ENCODE data around the gene LFNG.
"Not testable (repeated sequence)": the region's sequence is repeated elsewhere in the genome, so short reads cannot be mapped to it uniquely, and the experiment has no call there.

Gene LFNG

DNA sequence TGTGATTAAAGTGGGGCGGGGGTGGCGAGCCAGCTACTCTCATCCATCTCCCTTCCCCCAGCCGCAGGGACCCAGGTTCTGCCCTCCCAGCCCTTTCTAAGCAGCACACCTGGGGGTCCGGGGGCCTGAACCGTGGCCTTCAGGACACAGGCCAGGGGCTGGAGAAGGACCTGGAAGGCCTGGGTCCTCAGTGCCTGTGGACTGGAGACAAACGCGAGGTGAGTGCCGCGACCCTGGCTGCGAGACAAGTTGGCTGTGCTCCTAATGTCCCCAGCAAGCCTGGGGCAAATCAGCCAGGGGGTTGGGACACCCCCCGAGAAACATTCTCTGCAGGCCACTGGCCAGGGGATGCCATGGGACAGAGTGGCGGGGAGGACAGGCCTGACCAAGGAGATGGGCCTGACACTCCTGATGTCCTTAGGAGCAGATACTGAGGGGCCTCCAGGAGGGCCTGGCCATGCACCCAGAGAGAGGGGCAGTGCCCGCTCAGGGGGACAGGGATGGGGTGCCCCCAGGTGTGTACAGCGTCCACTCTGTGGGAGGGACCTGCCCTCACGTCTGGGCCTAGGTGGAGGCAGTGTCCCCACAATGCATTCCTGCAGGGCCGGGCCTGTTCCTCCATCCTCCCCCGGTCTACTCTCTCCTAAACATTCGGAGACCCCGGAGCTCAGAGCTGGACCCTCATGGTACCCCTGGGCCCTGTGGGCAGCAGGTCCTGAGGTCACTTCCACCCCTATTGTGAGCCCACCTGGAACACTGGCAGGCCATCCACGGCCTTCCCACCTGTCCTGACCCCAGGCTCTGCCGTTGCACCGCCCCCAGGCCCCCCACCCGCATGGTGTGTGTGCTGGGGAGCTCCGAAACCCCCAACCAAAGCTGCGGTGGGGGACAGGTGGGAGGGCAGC is 22.7 kb downstream of the LFNG start:
- DNase-seq: no peak

GRCh38 chr7:2542916-2543871 is 23.6 kb downstream of the LFNG start:
- DNase-seq: no peak

DNA sequence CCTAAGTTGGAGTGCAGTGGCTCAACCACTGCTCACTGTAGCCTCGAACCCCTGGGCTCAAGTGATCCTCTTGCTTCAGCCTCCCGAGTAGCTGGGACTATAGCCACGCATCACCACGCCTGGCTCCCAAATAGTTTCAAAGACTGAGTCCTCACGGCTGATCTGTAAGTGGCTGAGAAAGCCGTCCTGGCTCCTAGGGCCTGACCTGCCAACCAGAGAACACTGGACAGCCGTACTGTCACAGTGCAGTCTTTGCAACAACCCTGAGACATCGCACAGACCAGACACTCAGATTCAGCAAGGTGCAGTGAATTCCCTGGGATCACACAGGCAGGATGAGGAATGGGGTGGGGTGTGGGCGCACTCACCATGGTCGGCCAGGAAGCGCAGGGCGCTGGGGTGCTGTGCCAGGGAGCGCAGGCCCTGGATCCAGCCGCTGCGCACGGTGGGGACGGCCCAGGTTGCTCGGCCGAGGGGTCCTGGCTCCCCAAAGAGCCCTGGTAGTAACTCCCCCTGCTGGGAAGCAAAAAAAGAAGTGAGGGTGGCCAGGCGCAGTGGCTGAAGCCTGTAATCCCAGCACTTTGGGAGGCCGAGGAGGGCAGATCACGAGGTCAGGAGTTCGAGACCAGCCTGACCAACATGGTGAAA is 25.1 kb downstream of the LFNG start:
- no peak for DNase-seq

DNA sequence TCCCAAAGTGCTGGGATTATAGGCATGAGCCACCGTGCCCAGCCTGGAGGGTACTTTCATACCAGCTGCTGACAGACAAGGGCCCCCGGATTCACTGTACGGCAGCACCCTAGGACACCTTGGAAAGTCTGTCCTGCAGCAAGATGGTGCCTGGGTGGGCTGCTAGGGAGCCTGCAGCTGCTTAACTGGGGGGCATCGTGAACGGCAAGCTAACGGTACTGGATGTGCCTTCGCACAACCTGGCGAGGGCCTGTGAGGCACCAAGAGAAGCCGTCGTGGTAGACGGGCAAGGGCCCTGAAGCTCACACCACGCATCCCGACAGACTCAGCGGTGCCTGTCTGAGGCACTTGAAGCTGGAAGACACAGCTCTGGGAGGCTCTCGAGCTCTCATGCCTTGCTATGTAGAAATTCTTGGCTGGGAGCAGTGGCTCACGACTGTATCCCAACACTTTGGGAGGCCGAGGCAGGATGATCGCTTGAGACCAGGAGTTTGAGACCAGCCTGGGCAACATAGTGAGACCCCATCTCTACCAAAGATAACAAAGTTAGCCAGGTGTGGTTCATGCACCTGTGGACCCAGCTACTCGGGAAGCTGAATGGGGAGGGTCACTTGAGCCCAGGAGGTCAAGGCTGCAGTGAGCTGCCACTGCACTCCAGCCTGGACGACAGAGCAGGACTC is 26.3 kb downstream of the LFNG start:
- DNase-seq: no peak

- DNase-seq: no peak
These were observed 27.4 kb downstream of the LFNG start for GRCh38 chr7:2546776-2547586.

DNA sequence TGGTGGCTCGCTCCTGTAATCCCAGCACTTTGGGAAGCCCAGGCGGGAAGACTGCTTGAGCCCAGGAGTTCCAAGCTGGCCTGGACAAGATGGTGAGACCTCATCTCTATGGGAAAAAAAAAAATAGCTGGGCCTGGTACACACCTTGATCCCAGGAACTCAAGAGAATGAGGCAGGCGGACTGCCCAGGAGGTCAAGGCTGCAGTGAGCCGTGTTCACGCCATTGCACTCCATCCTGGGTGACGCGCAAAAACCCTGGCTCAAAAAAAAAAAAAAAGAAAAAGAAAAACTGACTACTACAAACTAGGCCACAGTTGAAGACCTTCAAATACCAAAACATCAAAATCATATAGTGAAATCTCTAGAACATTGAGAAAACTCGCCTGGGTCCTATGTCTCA is 31.8 kb downstream of the LFNG start:
- DNase-seq: no peak

- no peak for DNase-seq
These were observed 33.5 kb downstream of the LFNG start for GRCh38 chr7:2553108-2553507.

DNA sequence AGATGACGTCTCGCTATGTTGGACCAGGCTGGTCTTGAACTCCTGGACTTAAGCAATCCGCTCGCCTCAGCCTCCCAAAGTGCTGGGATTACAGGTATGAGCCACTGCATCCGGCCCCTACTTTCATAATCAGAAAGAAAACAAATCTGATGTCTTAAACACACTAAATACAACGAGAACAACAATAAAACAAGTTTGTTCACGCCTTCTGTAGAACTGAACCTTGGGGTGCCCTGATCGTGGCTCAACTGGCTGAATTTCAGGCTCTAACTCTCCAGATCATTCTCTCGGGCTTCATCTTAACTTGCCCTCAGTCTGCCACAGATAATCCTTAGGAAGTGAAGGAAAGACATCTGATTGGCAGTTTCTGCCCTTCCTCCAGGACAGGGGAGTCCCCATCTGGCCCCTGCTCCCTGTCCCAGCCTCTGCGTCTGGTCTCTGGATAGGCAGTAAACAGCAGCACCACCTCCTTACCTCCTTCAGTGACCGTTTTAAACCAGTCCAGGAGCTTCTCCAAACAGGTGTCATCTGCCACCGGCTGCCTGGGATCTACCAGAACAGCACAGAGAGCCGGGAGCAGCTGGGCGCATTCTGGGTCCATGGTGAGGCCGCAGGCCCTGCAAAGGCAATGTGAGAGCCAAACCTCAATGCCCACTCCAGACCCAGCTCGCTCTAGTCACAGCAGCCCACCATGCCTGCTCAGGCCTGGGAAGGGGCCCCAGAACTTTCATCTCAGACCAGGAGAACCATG is 34.4 kb downstream of the LFNG start:
- no peak for DNase-seq

GRCh38 chr7:2554661-2555111 is 35.1 kb downstream of the LFNG start:
- no peak for DNase-seq

- DNase-seq: peak; percentile 68 to 99 (median 92)
These were observed 35.8 kb downstream of the LFNG start, which contains the start of gene BRAT1 for GRCh38 chr7:2555121-2556052. Gene BRAT1 (minus strand): TSS chr7:2555524. CDS start chr7:2554431, 1,093 bp downstream.

DNA sequence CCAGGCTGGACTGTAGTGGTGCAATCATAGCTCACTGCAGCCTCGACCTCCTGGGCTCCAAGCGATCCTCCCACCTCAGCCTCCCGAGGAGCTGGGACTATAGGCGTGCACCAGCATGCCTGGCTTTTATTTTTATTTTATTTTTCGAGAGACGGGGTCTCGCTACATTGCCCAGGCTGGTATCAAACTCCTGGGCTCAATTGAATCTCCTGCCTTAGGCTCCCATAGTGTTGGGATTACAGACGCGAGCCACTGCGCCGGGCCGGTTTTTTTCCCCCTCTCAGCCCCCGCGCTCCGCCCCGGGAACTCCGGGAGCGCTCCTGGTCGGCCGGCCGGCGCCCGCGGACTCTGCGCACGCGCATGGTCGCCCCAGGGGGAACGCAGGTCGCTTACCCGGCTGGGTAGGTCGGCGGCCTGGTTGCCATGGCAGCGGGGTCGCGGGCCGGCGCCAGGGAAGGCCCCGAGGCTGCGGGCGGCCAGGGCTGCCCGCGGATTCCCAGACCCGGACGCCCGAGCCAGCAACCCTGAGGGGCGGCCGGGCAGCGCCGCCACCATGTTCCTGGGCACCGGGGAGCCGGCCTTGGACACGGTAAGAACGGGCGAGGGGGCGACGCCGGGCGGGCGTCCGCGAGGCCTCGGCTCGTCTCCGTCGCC is 39.2 kb downstream of the LFNG start, which contains the start of gene IQCE:
TSS of gene IQCE (plus strand) at position 351 of the 654 bp plus-strand sequence. CDS start at position 554, 203 bp downstream.
- peak; percentile 19 to 94 (median 82) for DNase-seq

DNA sequence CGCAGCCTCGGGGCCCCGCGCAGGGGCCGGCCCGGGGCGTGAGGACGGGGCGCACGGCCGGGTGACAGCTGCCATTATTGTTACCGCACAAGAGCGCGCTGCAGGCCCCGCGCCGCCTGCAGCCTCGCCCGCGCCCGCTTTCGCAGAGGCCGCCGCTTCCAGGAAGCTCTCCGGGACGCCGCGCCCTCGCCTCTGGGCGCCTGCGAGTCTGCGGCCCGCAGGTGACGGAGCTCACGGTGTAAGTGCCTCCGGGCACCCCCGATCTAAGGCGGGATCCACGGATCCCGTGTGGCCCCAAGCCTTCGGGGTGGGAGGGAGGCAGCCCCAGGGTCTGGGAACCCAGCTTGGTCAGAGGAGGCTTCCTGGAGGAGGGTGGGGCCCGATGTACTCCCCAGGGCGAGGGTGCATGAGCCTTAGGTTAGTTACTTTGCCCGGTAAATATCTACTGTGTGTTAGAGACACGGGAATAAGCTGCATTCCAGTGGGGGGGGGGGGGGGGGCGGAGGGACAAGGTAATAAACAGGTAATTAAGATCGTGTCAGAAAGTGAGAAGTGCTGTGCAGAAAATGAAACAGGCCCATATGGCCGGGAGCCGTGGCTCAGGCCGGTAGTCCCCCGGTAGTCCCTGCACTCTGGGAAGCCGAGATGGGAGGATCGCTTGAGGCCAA is 39.8 kb downstream of the LFNG start:
- DNase-seq: no peak

DNA sequence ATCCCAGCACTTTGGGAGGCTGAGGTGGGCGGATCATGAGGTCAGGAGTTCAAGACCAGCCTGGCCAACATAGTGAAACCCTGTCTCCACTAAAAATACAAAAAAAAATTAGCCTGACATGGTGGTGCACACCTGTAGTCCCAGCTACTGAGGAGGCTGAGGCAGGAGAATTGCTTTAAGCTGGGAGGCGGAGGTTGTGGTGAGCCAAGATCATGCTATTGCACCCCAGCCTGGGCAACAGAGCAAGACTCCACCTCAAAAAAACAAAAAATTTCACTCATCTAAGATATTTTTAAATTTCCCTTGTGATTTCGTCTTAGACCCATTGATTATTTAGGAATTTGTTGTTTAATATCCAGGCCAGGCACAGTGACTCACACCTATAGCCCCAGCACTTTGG is 44.4 kb downstream of the LFNG start:
- DNase-seq: not testable (repeated sequence)

GRCh38 chr7:2564970-2565540 is 45.5 kb downstream of the LFNG start:
- no peak for DNase-seq

DNA sequence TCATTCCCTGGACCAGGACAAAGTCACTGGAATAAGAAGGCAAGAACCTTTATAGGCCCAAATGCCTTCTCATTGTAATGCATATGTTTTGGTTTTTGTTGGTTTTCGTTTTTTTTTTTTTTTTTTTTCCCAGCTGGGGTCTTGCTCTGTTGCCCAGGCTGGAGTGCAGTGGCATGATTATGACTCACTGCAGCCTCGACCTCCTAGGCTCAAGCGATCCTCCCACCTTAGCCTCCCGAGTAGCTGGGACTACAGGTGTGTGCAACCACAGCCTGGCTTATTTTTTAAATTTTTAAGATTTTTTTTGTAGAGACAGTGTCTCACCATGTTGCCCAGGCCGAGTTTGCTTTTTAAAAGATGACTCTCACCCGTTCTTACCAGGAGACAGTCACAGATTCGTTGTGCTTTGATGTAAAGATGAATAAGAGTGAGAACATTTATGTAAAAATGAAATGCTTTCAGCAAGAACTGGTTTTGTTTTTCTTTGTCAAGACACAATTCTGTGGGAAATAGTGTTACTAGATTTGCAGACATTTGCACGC is 46.8 kb downstream of the LFNG start:
- DNase-seq: no peak
